Suprapubic skin (tissue), 4 donors: ENCODE data around the gene EFCAB7. TPM values are rescaled to one million over a fixed set of nuclear protein-coding genes. Genes with fewer than 3 reads are reported as not detected.
A peak's percentile ranks its signal among the peaks of the same experiment; 100 is the strongest.
"Not testable (repeated sequence)": the region's sequence is repeated elsewhere in the genome, so short reads cannot be mapped to it uniquely, and the experiment has no call there.

ENCODE experiments used
- DNase-seq, 2 donors: peaks; one replicate each; pipeline ENCODE4 v3.0.0-alpha.2; 2019; ENCODE audit warnings: low spot score in 2 of 2
- H3K27ac ChIP-seq: fragments of 200-600 bp; sonication (generic); one replicate; pipeline ENCODE4 v1.5.1; 2019
- H3K27me3 ChIP-seq: fragments of 200-600 bp; sonication (generic); one replicate; pipeline ENCODE4 v1.5.1; 2019
- H3K36me3 ChIP-seq: fragments of 200-600 bp; sonication (generic); one replicate; pipeline ENCODE4 v1.5.1; 2019
- H3K4me1 ChIP-seq: fragments of 200-600 bp; sonication (generic); one replicate; pipeline ENCODE4 v1.5.1; 2019
- H3K4me3 ChIP-seq: fragments of 200-600 bp; sonication (generic); one replicate; pipeline ENCODE4 v1.5.1; 2019; ENCODE audit warnings: mild to moderate bottlenecking
- H3K9me3 ChIP-seq: fragments of 200-600 bp; sonication (generic); one replicate; pipeline ENCODE4 v1.5.1; 2019
- EP300 ChIP-seq: sonication (generic); formaldehyde crosslinking; IDR thresholded peaks from one replicate; pipeline ENCODE4 v1.6.1; 2017; ENCODE audit warnings: antibody characterized with exemption
- POLR2A ChIP-seq, 2 donors: fragments of 450-650 bp; IDR thresholded peaks; one replicate each; pipeline ENCODE4 v1.6.1; 2017; ENCODE audit warnings: antibody characterized with exemption in 2 of 2, mild to moderate bottlenecking in 2 of 2, moderate library complexity in 2 of 2
- POLR2AphosphoS5 ChIP-seq, 3 donors: sonication (generic); formaldehyde crosslinking; IDR thresholded peaks; one replicate each; pipeline ENCODE4 v1.6.1; 2017; ENCODE audit warnings: antibody characterized with exemption in 3 of 3
- WGBS: methylation state at CpG from one replicate; pipeline ENCODE4 v1.1.5; 2018; 5-methylcytosine and 5-hydroxymethylcytosine counted together
- total RNA-seq, 4 donors: library from RNA; depleted of rRNA; stranded (reverse); fragments of >200 nt; gene quantifications; one replicate each; pipeline ENCODE4 v1.1.0, GENCODE V29; 2016
- TF ChIP-seq, protein P1 (sequence below), 2 donors: fragments of 200-600 bp in 1 of 2; fragments of 450-650 bp in 1 of 2; sonication (generic) in 1 of 2; IDR thresholded peaks; one replicate each; pipeline ENCODE4 v1.5.1; 2016 to 2019; ENCODE audit warnings: antibody characterized with exemption in 2 of 2, mild to moderate bottlenecking in 1 of 2, moderate library complexity in 1 of 2

Gene EFCAB7
- total RNA-seq, 4 donors from 2014 or later = 2.8 to 14.1 (median 8.0) TPM

DNA sequence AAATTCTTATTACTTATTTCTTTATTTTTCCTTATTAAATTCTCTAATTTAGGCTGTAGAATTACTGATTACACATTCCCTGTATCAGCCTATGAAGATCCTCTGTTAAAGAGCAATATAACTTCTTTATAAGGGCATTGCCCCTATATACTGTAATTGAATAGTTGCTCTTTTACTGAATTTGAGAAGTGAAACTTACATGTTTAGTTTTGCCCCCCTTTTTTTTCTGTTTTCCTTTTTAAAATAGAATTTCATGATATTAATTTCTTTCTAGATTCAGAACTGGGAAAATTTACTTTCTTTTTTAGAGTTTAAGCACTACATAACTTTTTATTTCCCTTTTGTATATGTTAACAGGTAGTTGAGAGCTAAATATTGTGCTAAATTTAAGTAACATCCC is 40.4 kb downstream of the EFCAB7 start:
- no peaks in the 10 kb centered on the region for H3K9me3 ChIP-seq
- no peaks in the 10 kb centered on the region for H3K4me1 ChIP-seq
- H3K4me3 ChIP-seq = no peak overlapping the region
- H3K27me3 ChIP-seq = no peaks in the 10 kb centered on the region
- no peak for TF ChIP-seq POLR2A (IDR thresholded peaks at IDR 0.05)
- no peak for TF ChIP-seq POLR2AphosphoS5 (IDR thresholded peaks at IDR 0.05)
- TF ChIP-seq, protein P1, sequence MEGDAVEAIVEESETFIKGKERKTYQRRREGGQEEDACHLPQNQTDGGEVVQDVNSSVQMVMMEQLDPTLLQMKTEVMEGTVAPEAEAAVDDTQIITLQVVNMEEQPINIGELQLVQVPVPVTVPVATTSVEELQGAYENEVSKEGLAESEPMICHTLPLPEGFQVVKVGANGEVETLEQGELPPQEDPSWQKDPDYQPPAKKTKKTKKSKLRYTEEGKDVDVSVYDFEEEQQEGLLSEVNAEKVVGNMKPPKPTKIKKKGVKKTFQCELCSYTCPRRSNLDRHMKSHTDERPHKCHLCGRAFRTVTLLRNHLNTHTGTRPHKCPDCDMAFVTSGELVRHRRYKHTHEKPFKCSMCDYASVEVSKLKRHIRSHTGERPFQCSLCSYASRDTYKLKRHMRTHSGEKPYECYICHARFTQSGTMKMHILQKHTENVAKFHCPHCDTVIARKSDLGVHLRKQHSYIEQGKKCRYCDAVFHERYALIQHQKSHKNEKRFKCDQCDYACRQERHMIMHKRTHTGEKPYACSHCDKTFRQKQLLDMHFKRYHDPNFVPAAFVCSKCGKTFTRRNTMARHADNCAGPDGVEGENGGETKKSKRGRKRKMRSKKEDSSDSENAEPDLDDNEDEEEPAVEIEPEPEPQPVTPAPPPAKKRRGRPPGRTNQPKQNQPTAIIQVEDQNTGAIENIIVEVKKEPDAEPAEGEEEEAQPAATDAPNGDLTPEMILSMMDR (IDR thresholded peaks at IDR 0.05) = no peak
- TF ChIP-seq EP300 = no peak
- H3K27ac ChIP-seq = no peak overlapping the region
- DNase-seq = no peak
- H3K36me3 ChIP-seq = peaks cover 4% of the 10 kb centered on the region

DNA sequence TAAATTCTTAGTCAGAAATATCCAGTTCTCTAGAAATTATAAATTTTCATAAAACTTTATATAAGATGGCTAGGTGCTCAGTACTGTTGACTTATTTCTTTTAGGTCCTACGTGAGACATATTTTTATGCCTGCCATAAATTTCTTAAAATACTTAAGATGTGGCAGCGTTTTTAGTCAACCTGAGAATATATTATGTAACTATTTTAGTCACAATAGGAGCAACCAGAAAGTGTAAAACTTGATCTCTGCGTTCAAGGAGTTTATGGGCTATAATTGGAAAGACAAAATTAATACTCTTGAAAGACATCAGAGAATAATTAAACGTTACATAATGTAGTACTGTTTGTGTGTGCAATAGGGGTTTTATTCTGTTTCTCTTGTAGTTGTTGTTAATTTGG is 45.7 kb downstream of the EFCAB7 start:
- 87% methylated on average over 4 of the region's 4 CpGs for WGBS
- no peak for DNase-seq
- H3K4me1 ChIP-seq = no peaks in the 10 kb centered on the region
- TF ChIP-seq EP300 = no peak
- TF ChIP-seq, protein P1 (IDR thresholded peaks at IDR 0.05) = no peak
- TF ChIP-seq POLR2AphosphoS5 (IDR thresholded peaks at IDR 0.05) = no peak
- TF ChIP-seq POLR2A (IDR thresholded peaks at IDR 0.05) = no peak
- H3K9me3 ChIP-seq = no peaks in the 10 kb centered on the region
- no peaks in the 10 kb centered on the region for H3K36me3 ChIP-seq
- H3K4me3 ChIP-seq = no peak overlapping the region
- no peak overlapping the region for H3K27ac ChIP-seq
- H3K27me3 ChIP-seq = no peaks in the 10 kb centered on the region

DNA sequence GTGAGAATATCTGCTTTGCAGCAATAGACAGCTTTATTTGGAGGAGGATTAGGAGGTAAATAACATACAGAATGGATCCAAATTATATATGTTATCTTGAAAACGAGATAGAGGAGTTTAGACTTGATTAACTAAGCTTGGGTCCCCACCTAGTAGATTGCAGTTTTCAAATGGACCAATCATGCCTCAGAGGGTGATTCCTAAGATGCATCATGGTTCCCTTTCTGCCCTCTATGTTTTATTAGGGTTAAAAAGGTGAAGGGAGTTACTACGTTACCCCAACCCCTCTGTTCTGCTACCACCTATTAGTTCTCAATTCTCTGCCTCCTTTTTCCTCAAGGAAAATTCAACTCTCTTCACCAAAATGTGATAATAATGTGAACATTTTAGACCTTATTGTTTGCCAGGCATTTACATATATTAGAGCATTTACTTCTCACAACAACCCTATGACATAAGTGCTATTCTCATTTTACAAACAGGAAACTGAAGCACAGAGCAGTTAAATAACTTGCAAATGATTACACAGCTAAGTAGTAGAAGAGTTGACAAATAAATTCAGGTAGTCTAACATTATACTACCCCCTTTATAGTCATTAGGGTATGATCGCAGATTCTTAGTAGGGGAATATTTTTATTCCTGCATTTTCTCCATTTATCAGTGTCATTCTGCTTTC is 46.5 kb downstream of the EFCAB7 start:
- Histone ChIP-seq H3K27me3 (no peaks in the 10 kb centered on the region), H3K9me3 (no peaks in the 10 kb centered on the region), H3K4me1 (no peaks in the 10 kb centered on the region), H3K27ac (no peak overlapping the region), H3K4me3 (no peak overlapping the region), H3K36me3 (no peaks in the 10 kb centered on the region)
- TF ChIP-seq, protein P1 (IDR thresholded peaks at IDR 0.05) = no peak
- no peak for TF ChIP-seq EP300
- no peak for TF ChIP-seq POLR2A (IDR thresholded peaks at IDR 0.05)
- no peak for TF ChIP-seq POLR2AphosphoS5 (IDR thresholded peaks at IDR 0.05)
- 89% methylated on average over 3 of the region's 3 CpGs for WGBS
- DNase-seq = no peak

DNA sequence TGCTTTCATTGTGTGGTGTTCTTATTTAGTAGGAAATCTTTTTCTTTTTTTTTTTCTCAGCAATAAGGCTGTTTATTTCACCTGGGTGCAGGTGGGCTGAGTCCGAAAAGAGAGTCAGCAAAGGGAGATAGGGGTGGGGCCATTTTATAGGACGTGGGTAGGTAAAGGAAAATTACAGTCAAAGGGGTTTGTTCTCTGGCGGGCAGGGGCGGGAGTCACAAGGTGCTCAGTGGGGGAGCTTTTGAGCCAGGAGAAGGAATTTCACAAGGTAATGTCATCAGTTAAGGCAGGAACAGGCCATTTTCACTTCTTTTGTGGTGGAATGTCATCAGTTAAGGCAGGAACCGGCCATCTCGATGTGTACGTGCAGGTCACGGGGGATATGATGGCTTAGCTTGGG is 49.4 kb downstream of the EFCAB7 start:
- not testable (repeated sequence) for H3K36me3 ChIP-seq, H3K9me3 ChIP-seq, H3K27me3 ChIP-seq, H3K27ac ChIP-seq, H3K4me3 ChIP-seq, H3K4me1 ChIP-seq, DNase-seq
- 91% methylated on average over 8 of the region's 8 CpGs for WGBS

DNA sequence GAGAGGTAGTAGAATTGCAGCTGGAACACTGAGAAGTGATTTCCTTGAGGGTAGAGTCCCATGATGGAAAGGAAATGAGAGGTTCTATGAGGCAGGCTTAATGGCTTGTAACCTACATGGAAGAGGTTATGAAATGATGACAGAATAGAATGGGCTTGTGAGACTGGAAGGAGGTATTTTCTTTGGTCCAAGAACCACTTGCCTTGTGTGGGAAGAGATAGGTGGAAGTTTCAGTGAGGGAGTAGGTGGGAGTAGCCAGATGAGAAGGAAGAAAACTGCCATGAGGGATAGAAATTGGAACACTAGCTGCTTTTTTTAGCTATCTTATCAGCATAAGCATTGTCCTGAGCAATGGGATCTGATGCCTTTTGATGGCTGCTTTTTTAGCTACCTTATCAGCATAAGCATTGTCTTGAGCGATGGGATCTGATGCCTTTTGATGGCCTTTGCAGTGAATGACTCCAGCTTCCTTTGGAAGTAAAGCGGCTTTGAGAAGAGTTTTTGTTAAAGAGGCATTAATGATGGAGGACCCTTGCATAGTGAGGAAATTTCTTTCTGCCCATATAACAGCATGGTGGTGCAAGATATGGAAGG is 51.0 kb downstream of the EFCAB7 start:
- H3K27ac ChIP-seq, H3K4me1 ChIP-seq, DNase-seq, H3K4me3 ChIP-seq, H3K36me3 ChIP-seq, H3K9me3 ChIP-seq, H3K27me3 ChIP-seq: not testable (repeated sequence)
- 94% methylated on average over 2 of the region's 2 CpGs for WGBS

DNA sequence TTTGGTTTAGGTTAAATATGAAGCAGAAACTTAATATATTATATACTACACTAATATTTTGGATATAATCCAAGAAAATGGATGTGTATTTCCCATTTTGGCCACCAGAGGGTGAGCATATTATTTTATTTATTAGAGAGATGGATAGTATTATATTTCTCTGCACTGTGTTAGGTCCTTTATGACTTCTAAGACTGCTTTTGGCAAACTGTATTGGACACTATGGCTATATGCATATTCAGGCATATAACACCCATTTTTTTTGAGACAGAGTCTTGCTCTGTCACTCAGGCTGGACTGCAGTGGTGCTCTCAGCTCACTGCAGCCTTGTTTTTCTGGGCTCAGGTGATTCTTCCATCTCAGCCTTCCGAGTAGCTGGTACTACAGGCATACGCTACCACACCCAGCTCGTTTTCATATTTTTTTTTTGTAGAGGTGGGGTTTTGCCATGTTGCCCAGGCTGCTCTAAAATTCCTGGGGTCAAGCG is 52.1 kb downstream of the EFCAB7 start:
- H3K4me3 ChIP-seq = no peak overlapping the region
- TF ChIP-seq, protein P1 (IDR thresholded peaks at IDR 0.05) = peak; percentile 50 to 62
- TF ChIP-seq POLR2A (IDR thresholded peaks at IDR 0.05) (no peak), EP300 (no peak), POLR2AphosphoS5 (IDR thresholded peaks at IDR 0.05) (no peak)
- H3K9me3 ChIP-seq = no peaks in the 10 kb centered on the region
- H3K36me3 ChIP-seq = no peaks in the 10 kb centered on the region
- no peak overlapping the region for H3K27ac ChIP-seq
- no peaks in the 10 kb centered on the region for H3K4me1 ChIP-seq
- H3K27me3 ChIP-seq = no peaks in the 10 kb centered on the region
- WGBS = 69% methylated on average over 4 of the region's 4 CpGs
- no peak for DNase-seq

DNA sequence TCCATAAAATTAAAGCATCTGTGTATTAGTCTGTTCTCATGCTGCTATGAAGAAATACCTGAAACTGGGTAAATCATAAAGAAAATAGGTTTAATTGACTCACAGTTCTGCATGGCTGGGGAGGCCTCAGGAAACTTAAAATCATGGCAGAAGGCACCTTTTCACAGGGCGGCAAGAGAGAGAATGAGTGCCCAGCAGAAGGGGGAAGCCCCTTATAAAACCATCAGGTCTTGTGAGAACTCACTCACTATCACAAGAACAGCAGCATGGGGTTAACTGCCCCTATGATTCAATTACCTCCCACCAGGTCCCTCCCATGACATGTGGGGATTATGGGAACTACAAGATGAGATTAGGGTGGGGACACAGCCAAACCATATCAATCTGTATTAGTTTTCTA is 63.0 kb downstream of the EFCAB7 start:
- 93% methylated on average over 1 of the region's 1 CpG for WGBS
- not testable (repeated sequence) for H3K4me1 ChIP-seq, H3K9me3 ChIP-seq, H3K27me3 ChIP-seq, H3K36me3 ChIP-seq, DNase-seq, H3K4me3 ChIP-seq, H3K27ac ChIP-seq
